Measurements from ENCODE around the gene SLC12A8. TPM values are rescaled to one million over a fixed set of nuclear protein-coding genes. Genes with fewer than 3 reads are reported as not detected.

Gene SLC12A8
- total and polyA plus RNA-seq, 9 of the 15 experiments (the other 6 are each of a cell fraction or from before 2014, with no cell fraction given): 0.04 to 0.33 (median 0.09) TPM; not detected in 4

DNA sequence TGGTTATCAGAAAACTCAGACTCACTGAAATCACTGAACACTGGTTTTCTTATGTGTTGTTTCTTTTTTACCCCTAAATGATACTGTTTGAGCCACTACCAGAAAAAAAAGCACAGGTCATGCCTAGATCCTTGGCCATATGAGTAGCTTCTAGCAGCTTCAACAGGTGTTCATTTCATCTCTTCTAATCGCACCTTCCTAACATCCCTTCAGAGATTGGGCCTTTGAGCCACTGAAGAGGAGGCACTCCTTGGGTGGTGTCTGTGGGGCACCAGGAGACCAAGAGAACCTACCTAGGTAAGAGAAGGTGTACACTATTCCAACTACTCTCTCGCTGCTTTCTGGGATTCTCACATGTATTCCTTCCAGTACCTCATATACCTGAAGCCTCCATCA is 159.2 kb downstream of the SLC12A8 start (continued):
- TF ChIP-seq, protein P1, sequence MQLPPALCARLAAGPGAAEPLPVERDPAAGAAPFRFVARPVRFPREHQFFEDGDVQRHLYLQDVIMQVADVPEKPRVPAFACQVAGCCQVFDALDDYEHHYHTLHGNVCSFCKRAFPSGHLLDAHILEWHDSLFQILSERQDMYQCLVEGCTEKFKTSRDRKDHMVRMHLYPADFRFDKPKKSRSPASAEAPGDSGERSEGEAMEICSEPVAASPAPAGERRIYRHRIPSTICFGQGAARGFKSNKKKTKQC (CRISPR knock-in tag; IDR thresholded peaks at IDR 0.05): no peak
- no peak for TF ChIP-seq TSC22D4 (tag; IDR thresholded peaks at IDR 0.05)
- TF ChIP-seq BCOR (IDR thresholded peaks at IDR 0.05): no peak
- no peak for TF ChIP-seq HNRNPK (IDR thresholded peaks at IDR 0.05; ENCODE audit: low read depth, low read length, poor library complexity, severe bottlenecking)

DNA sequence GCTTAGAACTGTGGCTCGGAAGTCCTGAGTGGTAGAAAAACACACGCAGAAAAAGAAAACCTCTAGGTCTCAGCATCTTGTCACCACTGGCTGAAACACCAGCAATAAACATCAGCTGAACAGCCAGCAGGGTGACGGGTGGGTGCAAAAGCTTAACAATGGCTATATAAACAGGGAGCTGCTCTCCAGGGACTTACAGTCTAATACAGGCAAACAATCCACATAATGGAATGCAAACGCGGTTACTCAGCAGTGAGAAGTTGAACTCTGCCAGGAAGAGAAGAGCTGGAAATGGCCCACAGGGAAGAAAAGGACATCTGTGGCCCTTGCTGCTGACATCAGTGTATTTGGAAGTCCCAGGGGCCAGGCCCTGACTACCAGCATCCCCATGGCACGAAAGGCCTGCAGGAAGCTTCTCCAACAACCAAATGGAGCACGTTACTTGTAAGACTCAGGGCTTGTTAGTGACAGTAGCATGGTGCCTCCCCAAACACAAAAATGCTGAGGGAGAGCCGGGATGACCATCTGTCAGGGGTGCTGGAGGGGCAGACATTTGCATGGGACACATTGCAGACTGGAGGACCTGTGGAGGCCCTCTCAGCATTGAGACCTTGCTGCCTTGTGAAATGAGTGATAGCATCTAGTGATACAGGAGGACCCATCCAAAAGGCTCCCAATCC is 159.8 kb downstream of the SLC12A8 start:
- Histone ChIP-seq H3K9me3 (replicated peaks; ENCODE audit: control insufficient read depth, insufficient read depth, low read depth, low read length) (no peaks in the 10 kb centered on the region), H3K9me1 (ENCODE audit: control insufficient read depth, insufficient read depth, low read length) (no peaks in the 10 kb centered on the region), H3K36me3 (ENCODE audit: control insufficient read depth, insufficient read depth, low read length) (no peaks in the 10 kb centered on the region), H3K9ac (ENCODE audit: insufficient read depth in 1 of 2, low read depth in 2 of 2, low read length in 2 of 2) (no peak overlapping the region), H2AFZ (ENCODE audit: low read depth, low read length) (no peak overlapping the region), H4K20me1 (replicated peaks; ENCODE audit: control insufficient read depth, insufficient read depth, low read length) (no peaks in the 10 kb centered on the region), H3K27ac (ENCODE audit: extremely low read depth, low read depth, low read length) (no peak overlapping the region), H3K79me2 (ENCODE audit: control insufficient read depth, insufficient read depth, low read length) (no peaks in the 10 kb centered on the region), H3K4me1 (replicated peaks in 1 of 2; ENCODE audit: control insufficient read depth in 2 of 2, insufficient read depth in 2 of 2, low read length in 2 of 2) (peaks cover 0 to 11% of the 10 kb centered on the region in 2 experiments; a peak in 2 of 5 replicates), H3K27me3 (ENCODE audit: control insufficient read depth in 2 of 2, insufficient read depth in 2 of 2, low read length in 2 of 2) (peaks cover 25 to 60% of the 10 kb centered on the region in 2 experiments), H3K4me3 (no peak overlapping the region), H3K4me2 (ENCODE audit: insufficient read depth, low read length) (no peak overlapping the region)
- BruUV-seq (replicated peaks): no TSS peak
- CTCF ChIA-PET (ENCODE audit: low intra/inter-chr PET ratio): no interaction called here
- DNase-seq (ENCODE audit: extremely low read depth in 1 of 4, low spot score in 3 of 4) (no peak), FAIRE-seq (no peak), ATAC-seq (no peak)
- in situ Hi-C loops (cut with MboI): no loop called here
- no peak for TF ChIP-seq TCF7 (IDR thresholded peaks at IDR 0.05; ENCODE audit: borderline replicate concordance)
- TF ChIP-seq ARID2 (IDR thresholded peaks at IDR 0.05): no peak
- no peak for TF ChIP-seq JUN (IDR thresholded peaks at IDR 0.05; ENCODE audit: borderline replicate concordance, low read depth, low read length)
- no peak for TF ChIP-seq JUN (CRISPR knock-in tag; IDR thresholded peaks at IDR 0.05; ENCODE audit: borderline replicate concordance)
- TF ChIP-seq ERF (CRISPR knock-in tag; IDR thresholded peaks at IDR 0.05): no peak
- no peak for TF ChIP-seq SLC30A9 (CRISPR knock-in tag; IDR thresholded peaks at IDR 0.05)
- TF ChIP-seq ZNF133 (CRISPR knock-in tag; IDR thresholded peaks at IDR 0.05): no peak
- TF ChIP-seq HDAC3 (IDR thresholded peaks at IDR 0.05; ENCODE audit: borderline replicate concordance, partially characterized antibody): no peak
- no peak for TF ChIP-seq HNRNPUL1 (IDR thresholded peaks at IDR 0.05; ENCODE audit: low read length)
- TF ChIP-seq SRSF9 (IDR thresholded peaks at IDR 0.05; ENCODE audit: borderline replicate concordance, low read depth, low read length): no peak
- no peak for TF ChIP-seq HMG20B (CRISPR knock-in tag; IDR thresholded peaks at IDR 0.05)
- no peak for TF ChIP-seq U2AF2 (optimal IDR thresholded peaks at IDR 0.05; ENCODE audit: low read depth, low read length)
- WGBS (ENCODE audit: insufficient coverage, low coverage, missing lambda C conversion rate): 4% methylated on average over 8 of the region's 8 CpGs
- POLR2A ChIA-PET: no interaction called here
- intact Hi-C loops (cut with micrococcal nuclease): no loop called here
